ENCODE measurements around the gene PSME3. TPM values are rescaled to one million over a fixed set of nuclear protein-coding genes. Genes with fewer than 3 reads are reported as not detected.
"Not testable (repeated sequence)": the region's sequence is repeated elsewhere in the genome, so short reads cannot be mapped to it uniquely, and the experiment has no call there.

The PSME3 gene
- total RNA-seq, 1 donor from 2014 or later = 71.2 TPM

DNA sequence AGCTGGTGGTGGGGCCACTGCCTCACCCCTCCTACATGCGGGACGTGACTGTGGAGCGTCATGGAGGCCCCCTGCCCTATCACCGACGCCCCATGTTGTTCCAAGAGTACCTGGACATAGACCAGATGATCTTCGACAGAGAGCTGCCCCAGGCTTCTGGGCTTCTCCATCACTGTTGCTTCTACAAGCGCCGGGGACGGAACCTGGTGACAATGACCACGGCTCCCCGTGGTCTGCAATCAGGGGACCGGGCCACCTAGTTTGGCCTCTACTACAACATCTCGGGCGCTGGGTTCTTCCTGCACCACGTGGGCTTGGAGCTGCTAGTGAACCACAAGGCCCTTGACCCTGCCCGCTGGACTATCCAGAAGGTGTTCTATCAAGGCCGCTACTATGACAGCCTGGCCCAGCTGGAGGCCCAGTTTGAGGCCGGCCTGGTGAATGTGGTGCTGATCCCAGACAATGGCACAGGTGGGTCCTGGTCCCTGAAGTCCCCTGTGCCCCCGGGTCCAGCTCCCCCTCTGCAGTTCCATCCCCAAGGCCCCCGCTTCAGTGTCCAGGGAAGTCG, 34.6 kb downstream of the PSME3 start:
- DNase-seq; ATAC-seq; intact Hi-C loops (cut with micrococcal nuclease): not testable (repeated sequence)

DNA sequence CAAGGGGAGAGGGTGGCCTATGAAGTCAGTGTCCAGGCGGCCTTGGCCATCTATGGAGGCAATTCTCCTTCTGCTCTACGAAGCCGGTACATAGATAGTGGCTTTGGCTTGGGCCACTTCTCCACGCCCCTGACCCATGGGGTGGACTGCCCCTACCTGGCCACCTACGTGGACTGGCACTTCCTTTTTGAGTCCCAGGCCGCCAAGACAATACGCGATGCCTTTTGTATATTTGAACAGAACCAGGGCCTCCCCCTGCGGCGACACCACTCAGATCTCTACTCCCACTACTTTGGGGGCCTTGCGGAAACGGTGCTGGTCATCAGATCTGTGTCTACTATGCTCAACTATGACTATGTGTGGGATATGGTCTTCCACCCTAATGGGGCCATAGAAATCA, 35.1 kb downstream of the PSME3 start:
- no peak for DNase-seq
- intact Hi-C loops (cut with micrococcal nuclease) = no loop called here
- no peak for ATAC-seq

DNA sequence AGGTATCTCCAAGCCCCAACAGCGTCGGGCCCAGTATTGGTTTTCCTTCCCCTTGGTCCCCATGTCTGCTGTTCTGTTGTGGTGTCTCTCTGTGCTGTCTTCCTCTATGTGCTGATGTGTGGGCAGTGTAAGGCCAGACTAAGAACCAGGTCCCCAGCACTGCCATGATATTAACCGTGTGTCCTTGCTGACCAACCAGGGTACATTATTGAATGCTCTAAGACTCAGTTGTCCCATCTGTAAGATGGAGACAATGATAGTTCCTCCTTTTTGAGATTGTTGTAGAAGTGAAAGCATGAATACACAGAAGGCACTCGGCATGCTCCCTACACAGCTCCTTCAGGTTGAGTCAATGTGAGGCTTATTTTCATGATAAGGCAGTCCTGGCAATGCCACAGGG, 38.5 kb downstream of the PSME3 start:
- ATAC-seq (no peak), DNase-seq (no peak)
- intact Hi-C loops (cut with micrococcal nuclease) = no loop called here

DNA sequence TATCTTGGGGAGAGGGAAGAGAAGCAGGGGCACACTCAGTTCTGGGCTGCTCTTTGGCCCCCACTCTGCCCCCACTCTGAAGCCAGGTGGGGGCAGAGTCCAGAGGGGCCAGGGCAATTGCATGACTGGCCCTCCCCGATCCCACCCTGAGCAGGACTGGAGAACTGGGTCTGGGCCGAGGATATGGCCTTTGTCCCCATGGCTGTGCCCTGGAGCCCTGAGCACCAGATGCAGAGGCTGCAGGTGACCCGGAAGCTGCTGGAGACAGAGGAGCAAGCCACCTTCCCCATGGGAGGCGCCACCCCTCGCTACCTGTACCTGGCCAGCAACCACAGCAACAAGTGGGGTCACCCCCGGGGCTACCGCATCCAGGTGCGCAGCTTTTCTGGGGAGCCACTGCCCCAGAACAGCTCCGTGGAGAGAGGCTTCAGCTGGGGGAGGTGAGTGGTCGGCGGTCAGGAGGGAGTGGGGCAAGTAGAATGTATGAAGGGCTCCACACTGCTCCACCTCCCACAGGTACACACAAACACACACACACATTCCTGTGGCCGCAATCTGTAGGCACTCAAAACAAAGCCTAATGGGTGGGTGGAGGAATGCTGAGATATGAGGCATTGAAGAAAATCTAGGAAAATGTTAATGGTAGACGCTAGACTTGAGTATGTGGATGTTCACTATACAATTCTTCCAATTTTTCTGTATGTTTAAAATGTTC, 39.2 kb downstream of the PSME3 start:
- no peak for DNase-seq
- intact Hi-C loops (cut with micrococcal nuclease) = no loop called here
- no peak for ATAC-seq

DNA sequence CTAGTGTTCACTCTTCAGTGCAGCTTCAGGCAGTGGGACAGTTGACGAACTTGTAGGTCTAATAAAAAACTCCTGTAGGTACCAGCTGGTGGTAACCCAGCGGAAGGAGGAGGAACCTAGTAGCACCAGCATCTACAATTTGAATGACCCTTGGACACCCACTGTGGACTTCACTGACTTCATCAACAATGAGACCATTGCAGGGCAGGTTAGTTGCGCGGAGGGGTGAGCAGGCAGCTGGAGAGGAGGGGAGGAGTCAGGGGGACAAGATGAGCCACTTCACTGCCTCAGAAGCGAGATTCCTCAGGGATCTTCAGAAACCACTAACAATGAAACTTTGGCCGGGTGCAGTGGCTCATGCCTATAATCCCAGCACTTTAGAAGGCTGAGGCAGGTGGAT, 40.1 kb downstream of the PSME3 start:
- intact Hi-C loops (cut with micrococcal nuclease) = no loop called here
- no peak for DNase-seq
- ATAC-seq = no peak

DNA sequence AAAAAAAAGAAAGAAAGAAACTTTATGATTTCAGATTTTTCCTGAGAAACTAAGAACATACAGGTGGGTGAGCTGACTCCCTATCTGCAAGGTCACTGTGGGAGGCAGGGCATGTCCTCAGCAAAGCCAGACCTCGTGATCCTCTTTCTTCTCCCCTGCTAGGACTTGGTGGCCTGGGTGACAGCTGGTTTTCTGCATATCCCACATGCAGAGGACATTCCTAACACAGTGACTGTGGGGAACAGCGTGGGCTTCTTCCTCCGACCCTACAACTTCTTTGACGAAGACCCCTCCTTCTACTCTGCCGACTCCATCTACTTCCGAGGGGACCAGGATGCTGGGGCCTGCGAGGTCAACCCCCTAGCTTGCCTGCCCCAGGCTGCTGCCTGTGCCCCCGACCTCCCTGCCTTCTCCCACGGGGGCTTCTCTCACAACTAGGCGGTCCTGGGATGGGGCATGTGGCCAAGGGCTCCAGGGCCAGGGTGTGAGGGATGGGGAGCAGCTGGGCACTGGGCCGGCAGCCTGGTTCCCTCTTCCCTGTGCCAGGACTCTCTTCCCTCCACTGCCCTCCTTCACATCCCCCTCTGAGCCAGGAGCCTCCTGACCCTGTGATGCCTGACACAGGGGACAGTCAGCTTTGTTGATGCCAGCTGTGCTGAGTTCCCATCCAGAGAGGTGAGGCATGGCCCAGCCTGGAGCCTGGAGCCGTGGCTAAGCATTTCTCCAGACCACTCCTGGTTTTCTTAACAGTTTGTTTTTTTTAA, 40.9 kb downstream of the PSME3 start:
- intact Hi-C loops (cut with micrococcal nuclease); ATAC-seq; DNase-seq: not testable (repeated sequence)

DNA sequence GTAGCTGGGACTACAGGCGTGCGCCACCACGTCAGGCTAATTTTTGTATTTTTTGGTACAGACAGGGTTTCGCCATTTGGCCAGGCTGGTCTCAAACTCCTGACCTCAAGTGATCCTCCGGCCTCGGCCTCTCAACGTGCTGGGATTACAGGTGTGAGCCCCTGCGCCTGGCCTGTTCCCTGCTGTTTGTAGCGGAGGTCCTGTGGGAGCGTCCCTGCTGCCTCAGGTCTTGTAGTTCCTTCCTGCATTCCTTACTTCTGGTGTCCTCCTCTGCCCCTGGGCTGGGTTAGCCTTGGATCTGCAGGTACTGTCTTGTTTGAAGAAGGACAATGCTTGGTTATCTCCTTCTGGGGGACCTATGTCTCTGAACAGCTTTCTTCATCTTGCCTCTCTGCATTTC, 43.8 kb downstream of the PSME3 start:
- DNase-seq = no peak
- intact Hi-C loops (cut with micrococcal nuclease) = no loop called here
- no peak for ATAC-seq

DNA sequence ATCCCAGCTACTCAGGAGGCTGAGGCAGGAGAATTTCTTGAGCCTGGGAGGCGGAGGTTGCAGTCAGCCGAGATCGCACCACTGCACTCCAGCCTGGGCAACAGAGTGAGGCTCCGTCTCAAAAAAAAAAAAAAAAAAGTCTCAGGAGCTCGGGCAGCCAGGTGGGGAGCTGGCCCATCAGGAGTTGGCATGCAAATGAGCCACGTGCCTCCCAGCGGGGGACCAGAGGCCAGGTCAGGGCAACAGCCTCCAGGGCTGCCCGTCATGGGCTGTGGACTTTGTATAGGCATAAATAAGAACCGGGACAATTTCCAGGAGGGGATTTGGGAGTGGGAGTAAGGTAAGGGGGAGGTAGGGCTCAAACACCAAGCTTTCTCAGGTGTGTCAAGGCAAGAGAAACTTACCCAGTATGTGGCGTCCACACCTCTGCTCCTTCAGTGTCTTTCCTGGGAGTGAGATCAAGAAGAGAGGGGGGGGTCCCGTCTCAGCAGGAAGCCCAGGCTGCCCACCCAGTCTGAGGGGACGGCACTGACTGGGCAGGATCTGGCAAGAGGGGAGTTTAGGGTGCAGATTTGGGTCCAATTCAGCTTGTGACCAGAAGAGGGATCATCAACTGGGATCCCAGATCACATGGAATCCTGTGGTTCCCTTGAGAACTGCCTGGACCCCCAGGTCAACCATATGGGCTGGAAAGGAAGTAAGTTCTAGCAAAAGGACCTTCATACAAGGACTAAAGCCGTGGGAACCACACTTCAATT, 45.1 kb downstream of the PSME3 start:
- ATAC-seq (no peak), DNase-seq (no peak)
- intact Hi-C loops (cut with micrococcal nuclease) = no loop called here

DNA sequence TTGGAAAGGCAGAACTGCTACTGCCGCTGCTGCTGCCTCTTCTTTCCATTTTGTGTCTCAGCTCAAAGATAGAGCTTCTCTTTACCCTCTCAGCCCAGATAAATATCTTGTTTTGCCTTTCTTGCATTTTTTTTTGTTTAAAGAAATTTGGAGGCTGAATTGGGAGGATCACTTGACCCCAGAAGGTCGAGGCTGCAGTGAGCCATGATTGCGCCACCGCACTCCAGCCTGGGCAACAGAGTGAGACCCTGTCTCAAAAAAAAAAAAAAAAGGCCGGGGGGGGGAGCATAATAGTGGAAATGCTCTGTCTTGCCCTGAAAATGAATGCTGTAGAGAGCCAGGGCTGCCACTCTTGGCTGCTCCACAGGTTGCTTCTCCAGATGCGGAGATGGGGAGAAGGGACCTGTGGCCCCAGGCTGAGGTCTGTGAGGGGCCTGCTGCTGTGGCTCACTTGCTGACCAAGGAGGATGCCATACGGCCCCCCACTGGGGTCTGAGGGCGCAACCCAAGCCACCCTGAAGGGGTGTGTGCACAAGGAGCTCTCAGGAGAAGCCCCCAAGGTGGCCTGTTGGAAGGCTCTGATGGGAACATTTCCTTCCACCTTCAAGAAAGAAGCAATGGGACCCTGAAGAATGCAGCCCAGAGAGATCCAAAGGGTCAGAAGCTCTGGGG, 45.9 kb downstream of the PSME3 start:
- intact Hi-C loops (cut with micrococcal nuclease) = no loop called here
- DNase-seq (no peak), ATAC-seq (no peak)

DNA sequence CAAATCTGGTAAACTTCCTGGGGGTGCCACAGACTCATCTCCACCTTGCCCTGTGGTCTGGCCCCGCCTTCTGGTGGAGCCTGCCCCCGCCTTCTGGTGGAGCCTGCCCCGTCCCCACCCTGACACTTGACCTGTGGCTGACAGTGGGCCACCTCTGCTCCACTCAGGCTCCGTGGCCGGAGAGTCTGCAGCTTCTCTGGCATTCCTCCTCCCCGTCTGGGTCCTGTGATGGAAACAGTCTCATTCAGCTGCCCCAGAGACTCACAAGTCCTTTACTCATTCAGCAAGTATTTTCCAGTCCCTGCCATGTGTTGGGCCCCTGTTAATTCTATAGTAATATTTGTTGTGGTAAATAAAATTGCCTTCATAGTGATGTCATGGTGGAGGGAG, 46.4 kb downstream of the PSME3 start:
- intact Hi-C loops (cut with micrococcal nuclease) = no loop called here
- ATAC-seq = no peak
- no peak for DNase-seq

DNA sequence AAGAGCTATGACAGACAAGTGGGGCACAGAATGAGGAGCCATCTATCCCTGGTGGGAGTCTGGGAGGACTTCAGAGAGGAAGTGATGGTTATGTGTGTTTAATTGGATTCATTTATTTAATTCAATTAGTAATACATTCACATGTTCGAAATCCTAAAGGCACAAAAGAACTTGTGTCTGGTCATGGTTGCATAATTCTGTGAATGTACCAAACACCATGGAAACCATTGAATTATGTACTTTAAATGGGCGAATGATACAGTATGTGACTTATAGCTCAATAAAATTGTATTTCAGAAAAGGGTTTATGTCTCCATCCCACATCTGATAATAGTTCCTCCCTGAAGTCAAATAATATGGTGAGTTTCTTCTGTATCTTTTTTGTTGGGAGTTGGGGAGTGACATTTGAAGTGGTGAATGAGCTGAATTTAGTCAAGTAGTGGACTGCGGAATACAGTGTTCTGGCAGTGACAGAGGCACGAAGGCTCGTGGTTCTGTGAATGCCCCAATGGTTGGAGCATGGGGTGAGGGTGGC, 47.6 kb downstream of the PSME3 start:
- DNase-seq = no peak
- intact Hi-C loops (cut with micrococcal nuclease) = no loop called here

DNA sequence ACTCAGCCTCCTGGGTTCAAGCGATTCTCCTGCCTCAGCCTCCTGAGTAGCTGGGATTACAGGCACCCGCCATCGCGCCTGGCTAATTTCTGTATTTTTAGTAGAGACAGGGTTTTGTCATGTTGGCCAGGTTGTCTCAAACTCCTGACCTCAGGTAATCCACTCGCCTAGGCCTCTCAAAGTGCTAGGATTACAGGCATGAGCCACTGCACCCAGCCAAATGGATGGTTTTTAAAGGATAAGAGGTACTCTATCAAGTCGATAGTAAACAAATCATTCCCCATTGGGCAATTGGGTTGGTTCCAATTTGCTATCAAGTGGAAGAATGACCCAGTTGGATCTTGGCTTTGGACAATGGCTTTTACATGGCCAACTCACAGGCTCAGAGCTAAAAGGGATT, 48.5 kb downstream of the PSME3 start:
- intact Hi-C loops (cut with micrococcal nuclease); ATAC-seq; DNase-seq: not testable (repeated sequence)

More for the DNA sequence above, 47.6 kb downstream of the PSME3 start:
- ATAC-seq = no peak

DNA sequence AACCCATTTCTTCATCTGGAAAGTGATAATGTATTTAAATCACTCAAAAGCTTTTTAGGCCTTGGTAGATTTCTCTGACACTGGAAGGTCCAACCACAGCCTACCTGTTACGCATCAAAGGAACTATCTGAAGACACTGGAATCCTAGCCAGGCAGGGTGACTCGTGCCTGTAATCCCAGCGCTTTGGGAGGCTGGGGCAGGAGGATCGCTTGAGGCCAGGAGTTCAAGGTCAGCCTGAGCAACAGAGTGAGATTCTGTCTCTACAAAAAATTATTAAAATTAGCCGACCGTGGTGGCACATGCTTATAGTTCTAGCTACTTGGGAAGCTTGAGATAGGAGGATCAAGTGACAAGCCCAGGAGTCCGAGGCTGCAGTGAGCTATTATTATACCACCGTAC, 49.0 kb downstream of the PSME3 start:
- intact Hi-C loops (cut with micrococcal nuclease) = no loop called here
- no peak for DNase-seq
- ATAC-seq = no peak

DNA sequence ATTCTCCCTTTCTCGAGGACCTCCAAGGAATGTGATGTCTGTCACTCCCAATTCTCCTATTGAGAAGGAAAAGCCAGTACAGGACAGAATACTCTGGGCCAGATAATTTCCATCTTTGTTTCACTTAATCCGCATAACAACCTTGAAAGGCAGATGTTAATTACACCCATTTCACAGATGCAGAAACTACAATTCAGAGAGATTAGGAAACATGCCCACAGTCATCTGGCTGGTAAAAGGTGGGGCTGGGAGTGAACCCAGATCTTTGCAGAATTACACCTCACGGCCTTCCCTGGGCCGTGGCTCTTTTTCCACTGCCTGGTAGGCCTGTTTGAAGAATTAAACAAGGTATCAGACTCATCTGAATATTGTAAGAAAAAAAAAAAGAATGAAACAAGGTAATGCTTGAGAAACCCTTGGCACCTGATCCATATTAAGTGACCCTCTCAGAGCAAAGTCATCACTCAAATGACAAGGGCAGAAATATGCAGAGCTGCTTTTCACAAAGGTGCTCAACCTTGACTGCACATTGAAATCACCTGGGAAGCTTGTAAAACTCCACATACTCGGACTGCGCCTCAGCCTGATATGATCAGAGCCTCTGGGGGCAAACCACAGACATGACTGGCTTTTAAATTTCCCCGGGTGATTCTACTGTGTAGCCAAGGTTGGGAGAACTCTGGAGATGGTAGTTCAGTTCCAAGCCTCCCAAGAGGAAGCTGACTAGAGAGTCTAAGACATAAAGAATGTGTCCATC, 50.8 kb downstream of the PSME3 start:
- DNase-seq = no peak
- ATAC-seq = no peak
- intact Hi-C loops (cut with micrococcal nuclease) = no loop called here

DNA sequence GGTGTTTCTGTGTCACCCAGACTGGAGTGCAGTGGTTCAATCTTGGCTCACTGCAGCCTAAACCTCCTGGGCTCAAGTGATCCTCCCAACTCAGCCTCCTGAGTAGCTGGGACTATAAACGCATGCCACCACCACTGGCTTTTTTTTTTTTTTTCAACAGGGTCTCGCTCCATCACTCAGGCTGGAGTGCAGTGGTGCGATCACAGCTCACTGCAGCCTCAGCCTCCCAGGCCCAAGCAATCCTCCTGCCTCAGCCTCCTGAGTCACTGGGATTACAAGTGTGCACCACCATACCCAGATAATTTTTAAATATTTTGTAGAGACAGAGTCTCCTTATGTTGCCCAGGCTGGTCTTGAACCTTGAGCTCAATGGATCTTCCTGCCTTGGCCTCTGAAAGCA, 52.6 kb downstream of the PSME3 start:
- ATAC-seq; DNase-seq; intact Hi-C loops (cut with micrococcal nuclease): not testable (repeated sequence)

DNA sequence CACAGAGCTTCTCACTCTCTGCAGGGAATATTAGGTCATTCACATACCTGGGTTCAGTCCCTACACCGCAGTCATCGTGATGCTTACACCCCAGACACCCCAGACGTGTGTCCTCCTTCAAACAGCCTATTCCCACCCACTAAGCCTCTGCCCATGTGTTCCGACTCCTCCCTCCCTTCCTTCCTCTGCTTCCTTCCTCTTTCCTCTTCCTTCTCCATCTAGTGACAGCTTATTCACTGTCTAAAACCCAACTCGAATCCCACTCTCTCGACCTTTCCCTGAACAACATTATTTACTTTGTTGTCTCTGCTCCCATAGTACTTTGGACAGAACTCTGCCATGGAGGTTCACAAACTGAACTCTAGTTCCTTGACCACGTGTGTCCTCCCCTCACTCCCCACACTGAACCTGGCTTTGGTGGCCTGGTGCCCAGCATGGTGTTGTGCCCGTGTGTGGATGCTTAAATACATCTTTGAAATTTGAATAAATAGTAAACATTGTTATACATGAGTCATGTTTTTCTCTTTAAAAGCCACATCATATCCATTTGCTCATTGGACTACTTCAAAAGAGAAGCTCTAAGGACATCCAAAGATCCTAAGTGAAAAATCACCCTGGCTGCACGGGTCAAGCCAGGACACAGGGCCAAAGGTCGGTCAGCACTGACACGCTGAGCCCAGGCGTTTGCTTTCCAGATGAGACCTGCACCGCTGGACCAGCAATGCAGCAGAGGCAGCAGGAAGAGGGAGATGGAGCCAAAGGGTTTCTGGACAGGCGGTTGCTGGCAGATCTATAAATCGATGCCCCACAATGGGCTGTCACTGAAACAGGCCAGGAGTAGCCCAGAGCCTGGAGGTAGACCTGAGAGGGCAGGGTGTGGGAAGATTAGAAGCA, 53.3 kb downstream of the PSME3 start:
- no peak for DNase-seq
- peak; percentile 55 for ATAC-seq
- intact Hi-C loops (cut with micrococcal nuclease) = no loop called here

DNA sequence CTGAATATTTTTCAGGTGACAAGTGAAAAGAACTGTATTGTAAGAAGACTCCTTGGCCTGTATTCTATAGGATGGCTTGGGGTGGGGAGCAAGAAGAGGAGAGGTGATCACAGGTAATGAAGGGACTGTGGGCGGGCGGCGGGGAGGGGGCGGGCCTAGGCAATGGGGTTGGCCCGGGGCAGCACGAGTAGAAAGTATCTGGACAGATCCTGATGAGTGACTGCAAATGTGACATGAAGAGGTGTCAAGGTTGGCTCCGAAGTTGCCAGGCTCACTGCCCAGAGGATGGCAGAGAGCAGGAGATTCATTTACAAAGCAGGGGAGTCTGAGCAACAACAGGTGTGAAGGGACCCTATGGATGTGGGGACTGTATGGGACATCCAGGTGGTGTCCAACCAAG, 56.6 kb downstream of the PSME3 start:
- DNase-seq = peak; percentile 61
- intact Hi-C loops (cut with micrococcal nuclease) = no loop called here
- ATAC-seq = peak; percentile 63
